DND-41 (cell line): ENCODE results near the gene ARHGAP22.

Source experiments
- EZH2 ChIP-seq: IDR thresholded peaks from 3 replicates; pipeline ENCODE4 v1.6.1; 2012; ENCODE audit warnings: borderline replicate concordance, low read depth, mild to moderate bottlenecking, moderate library complexity, low read length, inconsistent platforms; ENCODE audit not compliant: severe bottlenecking
- TF ChIP-seq, protein P1 (sequence below): IDR thresholded peaks from 2 replicates; pipeline ENCODE4 v1.5.1; 2012; ENCODE audit warnings: borderline replicate concordance, low read length, moderate library complexity, mild to moderate bottlenecking; ENCODE audit not compliant: poor library complexity, severe bottlenecking; ENCODE audit errors: extremely low read depth

DNA sequence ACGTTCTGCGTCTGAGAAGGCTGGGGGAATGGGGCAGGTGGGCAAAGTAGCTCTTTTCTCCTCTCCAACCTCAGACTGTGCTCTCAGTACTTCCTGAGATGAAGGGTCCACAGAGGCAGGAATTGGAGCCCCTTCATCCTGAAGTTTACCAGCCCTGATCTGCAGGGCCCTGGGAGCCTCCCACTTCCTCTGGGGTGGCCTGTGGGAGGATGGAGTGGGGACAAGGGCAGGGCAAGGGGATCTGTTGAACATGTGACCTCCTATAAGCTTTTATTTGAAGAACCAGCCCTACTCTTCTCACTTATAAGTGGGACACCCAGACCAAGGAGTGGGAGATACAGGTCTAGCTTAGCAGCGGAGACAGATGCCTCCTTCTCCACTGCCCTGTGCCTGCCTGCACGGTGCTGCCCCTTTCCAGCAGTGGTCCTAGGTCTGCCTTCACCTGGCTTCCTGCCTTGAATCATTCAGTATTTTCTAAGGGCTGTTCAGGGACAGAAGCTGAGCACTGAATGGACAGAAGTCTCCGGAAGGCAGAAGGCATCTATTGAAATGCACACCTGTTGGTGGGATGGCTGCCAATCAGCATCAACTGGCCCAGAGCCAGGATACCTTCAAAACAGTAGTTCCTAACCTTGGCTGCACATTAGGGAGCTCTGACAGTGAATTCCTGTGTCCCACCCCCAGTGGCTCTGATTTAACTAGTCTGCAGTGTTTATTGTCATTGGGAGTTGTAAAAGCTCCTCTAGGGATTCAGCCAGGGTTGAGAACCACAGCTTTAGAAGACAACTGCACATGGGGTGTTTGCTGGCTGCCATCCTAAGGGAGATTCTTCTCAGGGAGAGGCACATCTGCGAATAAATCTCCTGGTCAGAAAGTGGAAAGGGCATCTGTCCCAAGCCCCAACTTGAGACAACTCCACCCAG, 2.7 kb upstream of the ARHGAP22 start:
- TF ChIP-seq, protein P1, sequence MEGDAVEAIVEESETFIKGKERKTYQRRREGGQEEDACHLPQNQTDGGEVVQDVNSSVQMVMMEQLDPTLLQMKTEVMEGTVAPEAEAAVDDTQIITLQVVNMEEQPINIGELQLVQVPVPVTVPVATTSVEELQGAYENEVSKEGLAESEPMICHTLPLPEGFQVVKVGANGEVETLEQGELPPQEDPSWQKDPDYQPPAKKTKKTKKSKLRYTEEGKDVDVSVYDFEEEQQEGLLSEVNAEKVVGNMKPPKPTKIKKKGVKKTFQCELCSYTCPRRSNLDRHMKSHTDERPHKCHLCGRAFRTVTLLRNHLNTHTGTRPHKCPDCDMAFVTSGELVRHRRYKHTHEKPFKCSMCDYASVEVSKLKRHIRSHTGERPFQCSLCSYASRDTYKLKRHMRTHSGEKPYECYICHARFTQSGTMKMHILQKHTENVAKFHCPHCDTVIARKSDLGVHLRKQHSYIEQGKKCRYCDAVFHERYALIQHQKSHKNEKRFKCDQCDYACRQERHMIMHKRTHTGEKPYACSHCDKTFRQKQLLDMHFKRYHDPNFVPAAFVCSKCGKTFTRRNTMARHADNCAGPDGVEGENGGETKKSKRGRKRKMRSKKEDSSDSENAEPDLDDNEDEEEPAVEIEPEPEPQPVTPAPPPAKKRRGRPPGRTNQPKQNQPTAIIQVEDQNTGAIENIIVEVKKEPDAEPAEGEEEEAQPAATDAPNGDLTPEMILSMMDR = no peak
- no peak for TF ChIP-seq EZH2
